ENCODE measurements around the gene ELMO1.

The ELMO1 gene

DNA sequence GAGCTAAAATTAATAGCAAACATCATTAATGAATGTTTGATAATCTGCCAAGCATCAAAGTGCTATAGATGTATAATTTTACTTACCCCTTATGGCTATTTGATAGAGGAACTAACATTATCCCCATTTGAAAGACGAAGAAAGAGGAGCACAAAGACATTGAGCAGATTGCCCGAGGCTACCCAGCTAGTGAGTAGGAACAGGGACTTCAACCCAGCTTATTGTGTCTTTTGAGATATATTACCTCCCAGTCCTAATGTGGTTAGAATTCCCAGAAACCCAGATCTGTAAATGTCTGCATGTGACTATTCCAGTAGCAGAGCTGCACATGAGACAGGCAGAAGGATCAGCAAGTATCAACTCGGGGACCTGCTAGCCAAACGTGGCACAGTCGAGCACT lies 564.3 kb downstream of the ELMO1 start:
- H3K36me3 ChIP-seq (ENCODE audit: insufficient read depth, low read length): no peaks in the 10 kb centered on the region
- H3K27ac ChIP-seq (ENCODE audit: low read depth, low read length): no peak overlapping the region
- no peaks in the 10 kb centered on the region for H3K79me2 ChIP-seq (ENCODE audit: control insufficient read depth, insufficient read depth, low read length, unreplicated experiment)
- no peak overlapping the region for H3K4me3 ChIP-seq (ENCODE audit: low read depth, low read length)
- H3K4me1 ChIP-seq (ENCODE audit: control insufficient read depth, insufficient read depth, low read length, unreplicated experiment): no peaks in the 10 kb centered on the region
- H2AFZ ChIP-seq (ENCODE audit: low read length, unreplicated experiment): no peak overlapping the region
- no peaks in the 10 kb centered on the region for H3K27me3 ChIP-seq (ENCODE audit: insufficient read depth, low read length)

DNA sequence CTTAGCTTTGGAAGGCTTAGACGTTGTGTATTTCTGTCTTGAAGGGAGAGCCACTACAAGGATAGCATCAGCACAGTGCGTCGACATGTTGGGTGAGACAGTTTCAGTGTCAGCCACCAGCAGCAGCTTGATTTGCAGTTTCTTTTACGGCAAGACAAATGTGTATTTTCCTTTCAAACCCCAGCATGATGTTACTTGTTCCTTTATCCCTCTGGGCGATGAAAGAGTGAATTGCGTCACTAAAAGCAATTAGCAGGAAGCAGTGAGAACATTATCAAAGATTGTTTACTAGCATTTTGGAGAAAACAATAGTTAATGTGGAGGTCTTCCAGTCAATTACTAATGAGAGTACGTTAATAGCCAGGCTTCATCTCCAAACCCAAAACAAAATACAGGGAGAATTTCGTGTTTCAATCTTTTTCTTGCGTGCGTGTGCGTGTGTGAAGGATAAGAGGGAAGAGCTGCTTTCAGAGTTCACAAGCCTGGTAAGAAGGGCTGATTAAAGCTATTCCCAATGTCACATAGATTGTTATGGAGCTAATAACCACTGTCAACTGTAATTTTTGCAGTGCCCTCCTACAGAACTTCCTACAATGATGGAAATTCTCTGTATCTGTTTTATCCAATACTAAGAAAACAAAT lies 567.3 kb downstream of the ELMO1 start:
- Histone ChIP-seq H3K79me2 (ENCODE audit: control insufficient read depth, insufficient read depth, low read length, unreplicated experiment) (no peaks in the 10 kb centered on the region), H2AFZ (ENCODE audit: low read length, unreplicated experiment) (no peak overlapping the region), H3K36me3 (ENCODE audit: insufficient read depth, low read length) (no peaks in the 10 kb centered on the region)

DNA sequence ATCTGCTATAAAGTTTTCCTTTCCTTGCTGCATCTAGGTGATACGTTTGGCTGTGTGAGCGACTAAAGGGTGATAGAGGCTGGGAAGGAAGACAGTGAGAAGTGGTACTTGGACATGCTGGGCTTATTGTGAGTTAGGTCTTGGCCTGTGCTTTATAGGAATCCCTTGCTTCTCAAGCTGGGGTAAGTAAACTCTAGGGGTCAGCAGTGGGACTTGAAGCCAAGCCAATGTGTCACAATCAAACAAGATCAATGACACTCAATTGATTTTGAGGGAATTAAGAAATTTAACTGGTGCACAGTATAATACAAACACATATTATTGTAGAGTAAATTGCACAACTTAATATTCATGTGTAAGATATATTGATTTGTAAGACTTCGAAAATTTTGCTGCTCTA lies 568.6 kb downstream of the ELMO1 start:
- Histone ChIP-seq H3K4me3 (ENCODE audit: low read depth, low read length) (no peak overlapping the region), H3K27me3 (ENCODE audit: insufficient read depth, low read length) (no peaks in the 10 kb centered on the region), H3K79me2 (ENCODE audit: control insufficient read depth, insufficient read depth, low read length, unreplicated experiment) (no peaks in the 10 kb centered on the region), H3K27ac (ENCODE audit: low read depth, low read length) (no peak overlapping the region), H2AFZ (ENCODE audit: low read length, unreplicated experiment) (no peak overlapping the region), H3K36me3 (ENCODE audit: insufficient read depth, low read length) (no peaks in the 10 kb centered on the region), H3K4me1 (ENCODE audit: control insufficient read depth, insufficient read depth, low read length, unreplicated experiment) (no peaks in the 10 kb centered on the region)

More for the DNA sequence above, 567.3 kb downstream of the ELMO1 start:
- Histone ChIP-seq H3K27ac (ENCODE audit: low read depth, low read length) (no peak overlapping the region), H3K4me1 (ENCODE audit: control insufficient read depth, insufficient read depth, low read length, unreplicated experiment) (no peaks in the 10 kb centered on the region), H3K4me3 (ENCODE audit: low read depth, low read length) (no peak overlapping the region), H3K27me3 (ENCODE audit: insufficient read depth, low read length) (no peaks in the 10 kb centered on the region)

DNA sequence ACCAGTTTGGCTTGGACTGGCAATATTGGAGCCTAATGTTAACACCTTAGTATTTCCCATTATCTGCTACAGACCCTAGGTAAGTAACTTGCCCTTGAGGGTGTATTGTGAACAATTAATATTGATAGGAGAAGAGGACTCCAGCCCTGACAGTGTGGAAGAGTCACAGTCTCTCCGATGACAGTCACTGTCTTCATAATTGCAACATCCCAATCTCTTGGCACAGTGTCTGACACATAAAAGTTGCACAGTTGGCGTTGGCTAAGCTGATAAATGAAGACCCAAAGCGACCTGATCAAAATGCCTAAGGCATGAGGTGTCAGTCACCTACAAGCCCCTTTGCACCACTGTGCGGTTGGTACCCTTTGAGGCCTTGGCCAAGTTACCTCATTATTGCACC lies 569.6 kb downstream of the ELMO1 start:
- no peaks in the 10 kb centered on the region for H3K79me2 ChIP-seq (ENCODE audit: control insufficient read depth, insufficient read depth, low read length, unreplicated experiment)
- no peak overlapping the region for H3K27ac ChIP-seq (ENCODE audit: low read depth, low read length)
- no peaks in the 10 kb centered on the region for H3K36me3 ChIP-seq (ENCODE audit: insufficient read depth, low read length)
- H3K4me3 ChIP-seq (ENCODE audit: low read depth, low read length): no peak overlapping the region
- H2AFZ ChIP-seq (ENCODE audit: low read length, unreplicated experiment): no peak overlapping the region
- no peaks in the 10 kb centered on the region for H3K4me1 ChIP-seq (ENCODE audit: control insufficient read depth, insufficient read depth, low read length, unreplicated experiment)
- no peaks in the 10 kb centered on the region for H3K27me3 ChIP-seq (ENCODE audit: insufficient read depth, low read length)

DNA sequence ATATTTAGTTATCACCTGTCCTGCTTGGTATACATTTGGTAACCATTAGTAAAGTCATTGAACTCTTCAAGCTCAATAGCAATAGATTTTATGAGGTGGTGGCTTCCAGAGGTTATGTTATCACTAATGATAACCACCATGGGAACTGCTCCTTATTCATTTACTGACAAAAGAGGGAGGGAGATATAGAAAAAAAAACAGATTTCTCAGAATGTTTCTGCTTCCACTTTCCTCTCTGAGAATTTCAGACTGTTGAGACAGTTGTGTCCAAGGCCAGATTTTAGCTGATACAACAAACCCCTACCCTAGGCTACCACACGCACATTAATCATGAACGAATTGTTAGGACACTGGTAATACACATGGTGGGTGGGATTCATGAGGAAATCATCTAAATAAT lies 570.4 kb downstream of the ELMO1 start:
- H3K36me3 ChIP-seq (ENCODE audit: insufficient read depth, low read length): no peaks in the 10 kb centered on the region
- no peak overlapping the region for H3K4me3 ChIP-seq (ENCODE audit: low read depth, low read length)
- no peak overlapping the region for H3K27ac ChIP-seq (ENCODE audit: low read depth, low read length)
- no peak overlapping the region for H2AFZ ChIP-seq (ENCODE audit: low read length, unreplicated experiment)
- no peaks in the 10 kb centered on the region for H3K4me1 ChIP-seq (ENCODE audit: control insufficient read depth, insufficient read depth, low read length, unreplicated experiment)
- H3K27me3 ChIP-seq (ENCODE audit: insufficient read depth, low read length): no peaks in the 10 kb centered on the region
- H3K79me2 ChIP-seq (ENCODE audit: control insufficient read depth, insufficient read depth, low read length, unreplicated experiment): no peaks in the 10 kb centered on the region

DNA sequence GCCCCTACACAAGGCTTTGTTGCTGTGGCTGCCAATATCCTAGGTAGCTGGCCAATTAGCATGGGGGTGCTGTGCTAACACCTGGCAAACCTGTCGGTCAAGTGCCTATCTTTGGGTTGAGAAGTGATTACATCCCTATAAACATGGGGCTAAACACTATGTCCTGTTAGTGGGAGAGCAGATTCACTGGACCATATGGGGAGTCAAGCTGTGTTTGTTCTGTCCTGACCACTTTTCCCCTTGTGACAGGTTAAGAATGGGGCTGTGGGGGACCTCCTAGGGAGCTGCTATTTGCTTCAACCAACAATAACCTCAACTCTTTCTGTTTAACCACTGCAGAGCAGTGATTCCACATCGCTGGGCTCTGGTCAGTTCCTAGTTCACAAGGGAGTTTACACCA lies 572.9 kb downstream of the ELMO1 start:
- Histone ChIP-seq H3K79me2 (ENCODE audit: control insufficient read depth, insufficient read depth, low read length, unreplicated experiment) (no peaks in the 10 kb centered on the region), H3K4me1 (ENCODE audit: control insufficient read depth, insufficient read depth, low read length, unreplicated experiment) (no peaks in the 10 kb centered on the region), H3K36me3 (ENCODE audit: insufficient read depth, low read length) (no peaks in the 10 kb centered on the region), H2AFZ (ENCODE audit: low read length, unreplicated experiment) (no peak overlapping the region), H3K4me3 (ENCODE audit: low read depth, low read length) (no peak overlapping the region), H3K27ac (ENCODE audit: low read depth, low read length) (no peak overlapping the region), H3K27me3 (ENCODE audit: insufficient read depth, low read length) (no peaks in the 10 kb centered on the region)

DNA sequence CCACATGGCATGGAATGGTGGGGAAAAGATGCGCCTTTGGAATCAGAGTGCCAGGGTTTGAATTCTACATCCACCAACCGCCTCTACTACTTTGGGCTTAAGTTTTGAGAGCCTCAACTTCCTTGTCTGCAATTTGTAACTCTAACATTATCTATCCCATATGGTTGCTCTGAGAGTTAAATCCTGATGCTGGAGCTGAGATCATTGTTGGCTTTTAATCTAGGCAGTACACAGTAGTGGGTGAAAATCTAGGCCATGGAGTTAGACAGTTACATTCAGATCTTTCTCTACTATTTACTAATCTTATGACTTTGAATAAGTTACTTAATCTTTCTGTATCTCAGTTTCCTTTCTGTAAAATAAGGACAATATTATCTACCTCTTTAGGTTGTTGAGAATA lies 574.6 kb downstream of the ELMO1 start:
- Histone ChIP-seq H3K4me1 (ENCODE audit: control insufficient read depth, insufficient read depth, low read length, unreplicated experiment) (no peaks in the 10 kb centered on the region), H2AFZ (ENCODE audit: low read length, unreplicated experiment) (no peak overlapping the region), H3K27ac (ENCODE audit: low read depth, low read length) (no peak overlapping the region), H3K79me2 (ENCODE audit: control insufficient read depth, insufficient read depth, low read length, unreplicated experiment) (no peaks in the 10 kb centered on the region), H3K36me3 (ENCODE audit: insufficient read depth, low read length) (no peaks in the 10 kb centered on the region), H3K27me3 (ENCODE audit: insufficient read depth, low read length) (no peaks in the 10 kb centered on the region), H3K4me3 (ENCODE audit: low read depth, low read length) (no peak overlapping the region)

DNA sequence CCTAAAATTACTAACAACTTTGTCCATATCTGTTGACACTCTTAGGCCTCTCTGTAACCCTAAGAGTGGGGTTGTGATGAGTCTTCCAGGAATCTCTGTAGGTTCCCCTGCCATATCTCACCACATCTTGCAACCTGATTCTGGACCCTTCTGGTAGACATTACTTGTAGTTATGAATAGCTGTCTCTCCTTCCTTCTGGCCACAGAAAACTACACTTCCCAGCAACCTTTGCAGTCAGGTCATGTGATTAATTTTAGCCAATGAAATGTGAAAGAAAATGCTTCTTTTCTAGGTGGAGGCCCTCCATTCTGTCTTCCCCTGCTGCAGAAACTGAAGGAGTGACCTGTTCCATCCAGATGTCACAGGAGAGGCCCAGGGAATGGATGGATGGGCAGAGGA lies 576.8 kb downstream of the ELMO1 start:
- Histone ChIP-seq H3K4me3 (ENCODE audit: low read depth, low read length) (no peak overlapping the region), H2AFZ (ENCODE audit: low read length, unreplicated experiment) (no peak overlapping the region), H3K27me3 (ENCODE audit: insufficient read depth, low read length) (no peaks in the 10 kb centered on the region), H3K36me3 (ENCODE audit: insufficient read depth, low read length) (no peaks in the 10 kb centered on the region), H3K4me1 (ENCODE audit: control insufficient read depth, insufficient read depth, low read length, unreplicated experiment) (no peaks in the 10 kb centered on the region), H3K27ac (ENCODE audit: low read depth, low read length) (no peak overlapping the region), H3K79me2 (ENCODE audit: control insufficient read depth, insufficient read depth, low read length, unreplicated experiment) (no peaks in the 10 kb centered on the region)

DNA sequence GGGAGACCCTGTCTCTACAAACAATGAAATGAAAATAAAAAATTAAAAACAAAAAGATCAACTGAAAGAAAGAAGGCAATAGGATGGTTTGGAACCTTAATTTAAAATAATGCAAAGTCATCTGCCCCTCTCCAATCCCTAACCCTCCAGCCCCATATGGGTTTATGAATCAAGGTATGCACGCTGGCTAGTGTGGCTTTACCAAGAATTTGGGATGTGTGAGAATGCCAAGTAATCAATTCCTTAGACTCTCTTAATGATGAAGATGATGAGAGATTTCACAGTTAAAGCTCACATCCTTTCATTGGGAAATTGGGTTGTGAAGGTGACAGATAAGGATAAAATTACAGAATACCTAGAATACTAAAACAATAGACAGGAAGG lies 577.3 kb downstream of the ELMO1 start:
- Histone ChIP-seq H3K79me2 (ENCODE audit: control insufficient read depth, insufficient read depth, low read length, unreplicated experiment) (no peaks in the 10 kb centered on the region), H3K4me1 (ENCODE audit: control insufficient read depth, insufficient read depth, low read length, unreplicated experiment) (no peaks in the 10 kb centered on the region), H3K36me3 (ENCODE audit: insufficient read depth, low read length) (no peaks in the 10 kb centered on the region), H2AFZ (ENCODE audit: low read length, unreplicated experiment) (no peak overlapping the region), H3K4me3 (ENCODE audit: low read depth, low read length) (no peak overlapping the region), H3K27ac (ENCODE audit: low read depth, low read length) (no peak overlapping the region), H3K27me3 (ENCODE audit: insufficient read depth, low read length) (no peaks in the 10 kb centered on the region)

DNA sequence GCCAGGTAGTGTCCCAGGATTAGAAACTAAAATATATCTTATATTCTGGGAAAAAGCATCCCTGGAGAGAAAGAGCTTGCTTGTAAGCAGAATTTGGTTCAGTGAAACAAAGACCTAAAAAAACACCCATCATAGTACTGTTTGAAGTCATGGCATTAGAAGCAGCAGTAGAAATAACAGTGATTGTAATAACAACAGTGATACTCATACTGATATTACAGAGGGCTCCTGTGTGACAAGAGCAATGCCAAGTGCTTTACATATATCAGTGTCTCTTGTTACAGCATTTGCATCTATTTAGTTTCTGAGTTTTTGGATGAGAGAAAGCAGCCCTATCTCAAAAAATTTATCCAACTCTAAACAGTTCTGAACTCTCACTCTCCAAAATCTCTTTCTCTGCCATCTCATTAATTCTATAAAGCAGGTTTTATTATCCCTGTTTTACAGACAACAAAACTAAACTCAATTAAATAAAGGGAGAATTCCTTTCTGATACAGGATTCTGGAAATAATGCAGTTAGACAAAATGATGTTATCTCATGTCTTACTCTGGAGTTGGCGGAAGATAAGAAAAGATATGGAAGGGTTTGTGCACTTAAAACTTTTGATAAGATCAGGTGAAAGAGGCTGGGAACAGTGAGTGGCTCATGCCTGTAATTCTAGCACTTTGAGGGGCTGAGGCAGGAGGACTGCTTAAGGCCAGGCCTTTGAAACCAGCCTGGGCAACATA lies 577.9 kb downstream of the ELMO1 start:
- no peaks in the 10 kb centered on the region for H3K79me2 ChIP-seq (ENCODE audit: control insufficient read depth, insufficient read depth, low read length, unreplicated experiment)
- H3K4me1 ChIP-seq (ENCODE audit: control insufficient read depth, insufficient read depth, low read length, unreplicated experiment): no peaks in the 10 kb centered on the region
- no peaks in the 10 kb centered on the region for H3K27me3 ChIP-seq (ENCODE audit: insufficient read depth, low read length)
- H3K4me3 ChIP-seq (ENCODE audit: low read depth, low read length): no peak overlapping the region
- H2AFZ ChIP-seq (ENCODE audit: low read length, unreplicated experiment): no peak overlapping the region
- H3K36me3 ChIP-seq (ENCODE audit: insufficient read depth, low read length): no peaks in the 10 kb centered on the region
- no peak overlapping the region for H3K27ac ChIP-seq (ENCODE audit: low read depth, low read length)

DNA sequence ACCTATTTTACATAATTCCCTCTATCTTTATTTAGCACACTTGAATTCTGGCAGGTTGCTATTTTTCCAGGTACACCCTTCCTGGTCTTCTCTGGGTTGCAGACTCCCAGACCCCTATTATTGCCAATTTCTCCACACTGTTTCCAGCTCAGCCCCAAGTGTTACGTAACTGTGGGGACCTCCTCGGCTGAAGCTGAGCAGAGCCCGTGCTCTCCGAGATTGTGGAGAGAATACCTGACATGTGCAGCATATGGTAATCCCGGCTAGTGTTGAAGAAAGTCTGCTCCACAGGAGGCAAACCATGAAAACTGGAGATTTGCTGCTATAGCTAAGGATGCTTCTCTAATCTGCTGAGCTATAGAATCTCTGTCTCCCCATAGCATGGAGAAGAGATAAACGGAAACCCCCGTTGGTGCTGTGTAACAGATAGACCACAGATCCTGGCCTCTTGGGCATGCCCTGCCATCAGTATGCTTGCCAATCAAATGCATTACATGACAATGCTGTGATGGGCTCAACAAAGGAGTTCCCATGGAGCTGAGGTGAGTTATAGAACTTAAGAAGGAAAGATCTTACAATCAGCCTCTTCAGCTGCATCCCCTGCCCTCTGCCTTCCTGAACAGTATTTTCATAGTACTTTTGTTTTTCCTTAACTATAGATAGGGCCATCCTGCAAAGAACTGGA lies 579.8 kb downstream of the ELMO1 start:
- Histone ChIP-seq H2AFZ (ENCODE audit: low read length, unreplicated experiment) (no peak overlapping the region), H3K27ac (ENCODE audit: low read depth, low read length) (no peak overlapping the region), H3K4me3 (ENCODE audit: low read depth, low read length) (no peak overlapping the region), H3K36me3 (ENCODE audit: insufficient read depth, low read length) (no peaks in the 10 kb centered on the region), H3K27me3 (ENCODE audit: insufficient read depth, low read length) (no peaks in the 10 kb centered on the region), H3K4me1 (ENCODE audit: control insufficient read depth, insufficient read depth, low read length, unreplicated experiment) (no peaks in the 10 kb centered on the region), H3K79me2 (ENCODE audit: control insufficient read depth, insufficient read depth, low read length, unreplicated experiment) (no peaks in the 10 kb centered on the region)
